GM19240 (cell line): ENCODE measurements around the gene TRDMT1.

ENCODE experiments used
- DNase-seq: peaks from one replicate; pipeline ENCODE4 v3.0.0; 2011; ENCODE audit warnings: low spot score; ENCODE audit not compliant: insufficient read length

The TRDMT1 gene

DNA sequence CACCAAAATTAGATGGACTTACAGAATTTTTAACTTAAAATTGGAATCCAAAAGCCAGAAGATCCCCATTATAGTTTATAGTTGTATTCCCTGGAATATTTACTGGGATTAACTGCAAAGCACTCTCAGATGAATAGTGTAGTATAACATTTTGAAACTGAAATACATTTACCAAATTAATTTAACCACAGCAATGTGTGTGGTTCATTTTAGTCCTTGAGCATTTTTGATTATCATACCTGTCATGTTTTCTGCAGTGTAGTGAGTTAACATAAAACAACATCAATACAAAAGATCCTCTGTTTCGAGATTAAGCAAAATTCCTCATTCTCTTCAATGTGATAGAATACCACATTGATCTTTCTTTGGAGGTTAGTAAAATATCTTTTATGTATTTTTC is 30.3 kb upstream of the TRDMT1 start:
- no peak for DNase-seq

DNA sequence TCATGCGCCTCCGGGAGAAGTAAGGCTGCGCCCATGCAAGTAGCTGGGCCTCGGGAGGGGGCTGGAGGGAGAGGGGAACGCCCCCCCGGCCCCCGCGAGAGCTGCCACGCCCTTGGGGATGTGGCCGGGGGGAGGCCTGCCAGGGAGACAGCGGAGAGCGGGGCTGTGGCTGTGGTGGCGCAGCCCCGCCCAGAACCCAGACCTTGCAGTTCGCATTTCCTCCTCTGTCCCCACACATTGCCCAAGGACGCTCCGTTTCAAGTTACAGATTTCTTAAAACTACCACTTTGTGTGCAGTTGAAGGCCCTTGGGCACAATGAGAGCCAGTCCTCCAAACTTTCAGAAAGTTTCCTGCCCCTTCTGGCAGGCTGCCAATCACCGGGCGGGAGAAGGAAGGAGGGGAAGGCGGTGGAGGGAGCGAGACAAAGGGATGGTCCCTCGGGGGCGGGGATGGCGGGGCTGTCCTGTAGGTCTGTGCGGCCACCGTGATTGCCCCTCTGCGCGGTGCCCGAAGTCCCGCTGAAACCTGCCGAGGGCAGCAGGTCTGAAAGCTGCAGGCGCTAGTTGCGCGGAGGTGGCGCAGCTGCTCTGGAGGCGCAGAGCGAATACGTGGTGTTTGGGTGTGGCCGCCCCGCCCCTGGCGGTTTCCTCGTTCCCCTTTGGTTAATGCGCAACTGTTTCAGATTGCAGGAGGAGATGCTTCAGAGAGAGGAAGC is 28.7 kb upstream of the TRDMT1 start:
- peak; percentile 18 for DNase-seq

DNA sequence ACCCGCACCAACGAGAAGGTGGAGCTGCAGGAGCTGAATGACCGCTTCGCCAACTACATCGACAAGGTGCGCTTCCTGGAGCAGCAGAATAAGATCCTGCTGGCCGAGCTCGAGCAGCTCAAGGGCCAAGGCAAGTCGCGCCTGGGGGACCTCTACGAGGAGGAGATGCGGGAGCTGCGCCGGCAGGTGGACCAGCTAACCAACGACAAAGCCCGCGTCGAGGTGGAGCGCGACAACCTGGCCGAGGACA is 28.2 kb upstream of the TRDMT1 start:
- DNase-seq: no peak

DNA sequence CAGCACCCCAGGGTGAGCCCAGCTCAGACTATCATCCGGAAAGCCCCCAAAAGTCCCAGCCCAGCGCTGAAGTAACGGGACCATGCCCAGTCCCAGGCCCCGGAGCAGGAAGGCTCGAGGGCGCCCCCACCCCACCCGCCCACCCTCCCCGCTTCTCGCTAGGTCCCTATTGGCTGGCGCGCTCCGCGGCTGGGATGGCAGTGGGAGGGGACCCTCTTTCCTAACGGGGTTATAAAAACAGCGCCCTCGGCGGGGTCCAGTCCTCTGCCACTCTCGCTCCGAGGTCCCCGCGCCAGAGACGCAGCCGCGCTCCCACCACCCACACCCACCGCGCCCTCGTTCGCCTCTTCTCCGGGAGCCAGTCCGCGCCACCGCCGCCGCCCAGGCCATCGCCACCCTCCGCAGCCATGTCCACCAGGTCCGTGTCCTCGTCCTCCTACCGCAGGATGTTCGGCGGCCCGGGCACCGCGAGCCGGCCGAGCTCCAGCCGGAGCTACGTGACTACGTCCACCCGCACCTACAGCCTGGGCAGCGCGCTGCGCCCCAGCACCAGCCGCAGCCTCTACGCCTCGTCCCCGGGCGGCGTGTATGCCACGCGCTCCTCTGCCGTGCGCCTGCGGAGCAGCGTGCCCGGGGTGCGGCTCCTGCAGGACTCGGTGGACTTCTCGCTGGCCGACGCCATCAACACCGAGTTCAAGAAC is 27.7 kb upstream of the TRDMT1 start:
- no peak for DNase-seq

DNA sequence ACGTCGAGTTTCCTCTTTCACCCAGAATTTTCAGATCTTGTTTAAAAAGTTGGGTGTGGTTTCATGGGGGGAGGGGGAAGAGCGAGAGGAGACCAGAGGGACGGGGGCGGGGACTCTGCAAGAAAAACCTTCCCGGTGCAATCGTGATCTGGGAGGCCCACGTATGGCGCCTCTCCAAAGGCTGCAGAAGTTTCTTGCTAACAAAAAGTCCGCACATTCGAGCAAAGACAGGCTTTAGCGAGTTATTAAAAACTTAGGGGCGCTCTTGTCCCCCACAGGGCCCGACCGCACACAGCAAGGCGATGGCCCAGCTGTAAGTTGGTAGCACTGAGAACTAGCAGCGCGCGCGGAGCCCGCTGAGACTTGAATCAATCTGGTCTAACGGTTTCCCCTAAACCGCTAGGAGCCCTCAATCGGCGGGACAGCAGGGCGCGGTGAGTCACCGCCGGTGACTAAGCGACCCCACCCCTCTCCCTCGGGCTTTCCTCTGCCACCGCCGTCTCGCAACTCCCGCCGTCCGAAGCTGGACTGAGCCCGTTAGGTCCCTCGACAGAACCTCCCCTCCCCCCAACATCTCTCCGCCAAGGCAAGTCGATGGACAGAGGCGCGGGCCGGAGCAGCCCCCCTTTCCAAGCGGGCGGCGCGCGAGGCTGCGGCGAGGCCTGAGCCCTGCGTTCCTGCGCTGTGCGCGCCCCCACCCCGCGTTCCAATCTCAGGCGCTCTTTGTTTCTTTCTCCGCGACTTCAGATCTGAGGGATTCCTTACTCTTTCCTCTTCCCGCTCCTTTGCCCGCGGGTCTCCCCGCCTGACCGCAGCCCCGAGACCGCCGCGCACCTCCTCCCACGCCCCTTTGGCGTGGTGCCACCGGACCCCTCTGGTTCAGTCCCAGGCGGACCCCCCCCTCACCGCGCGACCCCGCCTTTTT is 26.9 kb upstream of the TRDMT1 start, which contains the start of gene VIM:
Gene VIM (plus strand): TSS at position 151 of the 925 bp plus-strand sequence. CDS start 1,182 bp downstream, outside the sequence.
- no peak for DNase-seq

DNA sequence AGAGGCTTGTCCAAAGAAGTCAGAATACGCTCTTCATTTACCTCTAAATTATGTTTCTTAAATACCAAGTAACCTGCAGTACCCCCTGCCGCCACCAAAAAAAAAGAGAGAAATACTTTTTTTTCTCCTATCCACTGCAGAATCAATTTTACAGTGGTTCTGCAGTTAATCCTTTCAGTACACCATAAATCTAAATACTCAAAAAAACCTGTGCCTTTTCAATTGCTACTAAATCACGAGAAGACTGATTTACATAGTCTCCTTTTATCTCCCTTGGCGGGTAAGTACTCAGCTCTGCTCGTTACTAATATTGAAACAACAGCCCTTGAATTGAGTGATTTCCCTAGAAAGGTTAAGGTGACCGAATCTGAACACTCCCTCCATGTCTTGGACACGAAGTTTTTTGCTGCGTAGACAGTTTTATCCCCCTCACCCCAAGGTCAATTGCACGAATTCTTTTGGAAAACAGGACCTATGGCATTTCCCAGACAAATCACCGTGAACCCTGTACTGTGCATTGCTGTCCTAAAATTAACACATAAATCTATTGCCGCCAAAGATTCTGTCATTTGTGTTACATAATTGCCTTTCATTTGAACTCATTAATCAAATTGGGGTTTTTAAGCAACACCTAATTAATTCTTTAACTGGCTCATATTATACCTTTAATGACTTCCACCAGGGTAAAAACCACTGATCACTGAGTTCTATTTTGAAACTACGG is 26.1 kb upstream of the TRDMT1 start:
- DNase-seq: peak; percentile 12

DNA sequence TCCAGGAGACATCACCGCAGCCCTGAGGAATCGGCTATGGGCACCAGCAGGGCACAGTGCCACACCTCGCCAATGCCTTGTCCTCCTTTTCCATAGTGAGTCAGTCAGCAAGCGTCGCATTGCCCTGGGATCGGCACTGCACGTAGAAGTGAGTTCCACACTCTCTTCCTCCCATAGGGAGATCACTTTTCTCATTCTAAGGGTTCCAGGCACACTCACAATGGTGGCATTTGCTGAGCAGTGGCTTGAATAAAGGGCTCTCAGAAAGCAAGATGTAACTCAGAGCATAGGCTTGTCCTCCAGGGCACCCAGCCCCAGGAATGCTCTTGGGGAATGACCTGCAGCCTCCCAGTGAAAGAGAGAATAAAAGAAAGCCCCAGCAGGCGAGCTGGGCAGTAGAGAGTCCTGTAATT is 25.4 kb upstream of the TRDMT1 start:
- no peak for DNase-seq

DNA sequence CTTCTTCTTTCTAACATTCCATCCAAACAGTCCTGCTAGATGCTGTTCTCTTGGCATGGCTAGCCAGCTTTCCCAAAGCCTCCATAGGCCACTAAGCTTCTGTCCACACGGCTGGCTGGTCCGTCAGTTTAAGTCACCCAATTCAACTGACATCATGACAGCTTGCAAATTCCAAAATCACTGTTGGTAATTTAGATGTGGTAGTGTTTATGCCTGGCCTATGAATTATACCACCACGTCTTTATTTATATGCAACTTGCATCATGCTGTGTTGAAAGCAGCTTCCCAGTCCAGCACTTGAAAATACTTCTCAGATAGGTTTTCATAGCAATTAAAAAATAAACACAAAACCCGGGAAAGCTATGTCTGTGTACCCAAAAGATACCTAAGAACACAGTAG is 24.3 kb upstream of the TRDMT1 start:
- no peak for DNase-seq

DNA sequence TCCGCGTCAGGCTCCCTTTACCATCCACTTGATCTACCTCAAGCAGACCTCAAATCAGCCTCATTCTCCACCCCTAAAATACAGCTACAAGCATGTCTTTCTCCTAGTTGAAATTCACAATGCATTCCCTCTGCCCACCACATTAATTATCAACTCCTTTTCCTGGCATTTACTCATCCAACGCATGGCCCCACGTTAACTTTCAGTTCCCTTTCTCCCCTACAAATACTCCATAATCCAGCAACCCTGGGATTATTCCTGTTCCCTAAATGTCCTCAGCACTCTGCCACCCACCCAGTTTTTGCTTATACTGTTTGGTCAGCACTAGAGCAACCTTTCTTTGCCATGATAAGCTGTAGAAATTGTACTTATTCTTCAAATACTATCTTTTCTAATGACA is 20.9 kb upstream of the TRDMT1 start:
- DNase-seq: no peak

DNA sequence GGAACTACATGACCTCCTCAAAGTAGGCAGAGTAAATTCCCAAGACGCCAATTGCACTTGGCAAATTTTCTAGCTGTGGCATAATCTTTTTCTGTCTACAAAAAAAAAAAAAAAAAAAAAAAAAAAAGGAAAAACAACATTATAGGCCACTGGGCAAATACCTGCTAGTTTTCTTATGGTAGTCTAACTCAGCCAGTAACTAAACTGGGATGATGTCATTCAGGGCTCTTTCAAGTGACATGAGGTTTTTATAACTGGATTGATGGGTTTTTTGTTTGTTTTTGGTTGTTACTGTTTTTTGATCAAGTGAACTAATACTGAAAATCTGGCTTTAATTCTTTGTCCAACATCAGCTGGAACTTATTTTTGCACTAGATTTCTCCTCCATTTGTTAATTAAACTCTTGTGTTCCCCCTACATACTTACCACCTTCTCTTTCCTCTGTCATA is 19.2 kb upstream of the TRDMT1 start:
- no peak for DNase-seq

DNA sequence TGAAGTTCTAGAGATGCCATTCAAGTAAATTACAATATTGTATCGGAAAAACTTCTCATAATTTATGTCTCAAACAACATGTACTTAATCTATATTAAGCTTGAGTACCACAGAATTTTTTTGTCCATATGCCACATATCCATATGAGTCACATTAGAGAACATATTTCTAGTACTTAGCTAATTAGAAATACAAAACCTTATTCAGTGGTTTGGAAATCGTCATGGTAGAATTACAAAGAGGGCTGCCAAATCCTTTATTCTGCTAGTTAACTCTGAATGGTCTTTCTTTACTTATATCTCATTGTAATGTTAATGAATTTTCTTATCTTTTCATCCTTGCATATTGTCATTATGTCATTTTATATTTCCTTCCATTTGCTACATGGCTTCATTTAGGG is 17.6 kb upstream of the TRDMT1 start:
- no peak for DNase-seq

DNA sequence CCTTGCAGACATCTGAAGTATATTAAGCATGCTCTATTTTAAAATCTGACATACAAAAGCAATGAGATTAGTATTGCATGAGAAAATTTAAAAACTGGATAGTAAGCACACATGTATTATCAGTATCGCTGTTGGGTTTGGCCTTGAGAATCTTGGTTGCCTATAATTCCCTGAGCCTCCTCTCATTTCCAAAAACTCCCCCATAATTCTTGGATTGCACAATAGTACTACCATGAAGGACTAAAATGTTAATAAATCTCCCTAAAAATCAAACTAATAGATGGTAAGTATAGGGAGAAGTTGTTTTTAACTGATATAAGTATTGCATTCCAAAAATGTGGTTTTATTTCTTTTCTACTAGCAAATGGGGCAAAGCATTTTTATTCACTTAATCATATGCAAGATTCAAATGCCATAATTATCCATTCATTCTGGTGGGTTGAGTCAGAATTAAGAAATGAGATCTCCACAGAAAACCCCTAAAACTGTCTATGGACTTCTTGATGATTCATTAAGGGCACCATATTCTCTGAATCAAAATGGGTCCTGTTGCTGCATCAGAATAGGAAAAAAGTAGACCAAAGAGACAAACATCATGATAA is 16.3 kb upstream of the TRDMT1 start:
- DNase-seq: no peak

DNA sequence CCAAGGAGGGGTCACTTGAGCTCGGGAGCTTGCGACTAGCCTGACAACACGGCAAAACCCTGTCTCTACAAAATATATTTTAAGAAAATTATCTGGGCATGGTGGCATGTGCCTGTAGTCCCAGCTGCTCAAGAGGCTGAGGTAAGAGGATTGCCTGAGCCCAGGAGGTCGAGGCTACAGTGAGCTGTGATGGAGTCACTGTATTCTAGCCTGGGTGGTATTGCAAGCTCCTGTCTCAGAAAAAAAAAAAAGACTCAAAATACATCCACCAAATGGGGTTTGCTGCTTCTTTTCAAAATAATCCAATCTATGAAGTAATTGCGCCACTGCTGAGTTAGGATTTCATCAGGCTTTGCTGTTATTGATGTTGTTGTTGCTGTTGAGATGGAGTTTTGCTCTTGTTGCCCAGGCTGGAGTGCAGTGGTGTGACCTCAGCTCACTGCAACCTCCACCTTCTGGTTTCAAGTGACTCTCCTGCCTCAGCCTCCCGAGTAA is 15.5 kb upstream of the TRDMT1 start:
- no peak for DNase-seq

DNA sequence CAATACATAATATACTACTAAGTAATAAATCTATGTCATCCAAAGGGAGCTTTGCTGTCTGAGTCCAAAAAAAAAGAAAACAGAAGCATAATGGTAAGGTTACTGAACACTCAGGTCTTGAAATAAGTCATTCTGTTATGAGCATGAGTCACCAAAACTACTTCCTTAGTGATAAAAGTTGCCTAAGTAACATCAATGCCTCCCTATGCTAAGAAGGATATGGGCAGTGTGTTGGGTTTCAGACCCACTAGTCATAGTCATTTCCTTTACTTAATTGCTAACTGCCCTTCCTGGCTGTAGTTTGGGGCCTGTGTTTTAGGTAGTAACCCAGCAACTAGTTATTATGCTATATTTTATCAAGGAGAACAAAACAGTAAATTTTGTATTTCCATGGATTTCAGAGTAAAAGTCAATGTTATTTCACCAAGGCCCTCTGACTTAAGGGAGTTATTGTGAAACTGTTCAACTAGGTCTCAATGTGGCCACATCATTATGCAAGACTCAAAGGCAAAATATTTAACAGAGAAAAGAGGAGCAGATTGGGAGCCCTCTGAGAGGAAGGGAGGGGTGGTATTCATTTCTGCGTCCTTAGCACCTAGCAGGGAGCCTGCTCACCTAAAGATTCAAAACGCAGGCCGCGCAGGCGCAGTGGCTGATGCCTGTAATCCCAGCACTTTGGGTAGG is 14.9 kb upstream of the TRDMT1 start:
- peak; percentile 20 for DNase-seq

DNA sequence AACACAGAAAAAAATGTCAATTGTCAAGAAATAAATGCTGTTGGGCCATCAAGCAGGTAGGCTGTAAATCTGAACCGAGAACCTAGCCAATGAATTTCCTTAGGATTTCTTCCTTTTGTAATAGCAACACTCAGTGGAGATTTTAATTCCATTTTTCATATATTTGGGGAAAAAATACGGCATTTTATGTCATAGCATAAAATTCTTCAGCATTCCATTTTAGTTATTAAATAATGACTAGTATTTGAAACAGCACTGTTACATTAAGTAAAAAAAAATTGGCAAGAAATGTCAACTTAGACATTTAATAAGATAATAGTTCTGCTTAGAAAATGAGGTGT is 14.3 kb upstream of the TRDMT1 start:
- no peak for DNase-seq

DNA sequence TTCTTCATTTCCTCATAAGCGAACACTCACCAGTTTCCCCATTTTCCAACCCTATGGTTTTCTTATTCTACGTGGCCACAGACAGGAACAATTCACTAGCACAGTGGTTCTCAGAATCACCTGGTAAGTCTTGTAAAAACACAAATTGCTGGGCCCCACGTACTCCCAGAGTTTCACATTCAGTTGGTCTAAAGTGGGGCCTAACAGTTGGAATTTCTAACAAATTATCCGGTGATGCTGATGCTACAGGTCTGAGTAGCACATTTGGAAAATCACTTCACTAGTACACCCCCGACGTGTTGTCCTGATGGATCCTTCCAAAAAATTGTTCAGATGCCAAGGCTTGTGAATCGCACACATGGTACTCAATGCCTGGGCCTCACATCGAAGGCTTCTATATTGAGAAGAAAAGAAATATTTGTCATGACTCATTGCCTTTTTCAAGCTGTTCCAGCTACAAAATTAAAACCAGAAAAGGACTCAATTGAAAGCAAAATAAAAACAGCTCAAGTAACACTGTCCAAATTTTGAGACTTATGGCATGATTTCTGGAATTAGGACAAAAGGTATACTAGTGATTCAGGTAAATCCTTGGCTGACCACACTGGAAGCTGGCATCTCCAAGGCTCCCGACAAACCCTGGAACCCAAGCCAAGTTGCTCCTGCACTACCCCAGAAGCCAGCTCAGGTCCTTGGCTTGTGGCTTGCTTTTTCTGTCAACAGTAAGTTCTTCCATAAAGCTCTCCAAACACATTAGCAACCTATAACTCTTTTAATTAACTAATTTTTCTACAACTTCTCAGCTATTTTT is 13.7 kb upstream of the TRDMT1 start:
- DNase-seq: no peak

DNA sequence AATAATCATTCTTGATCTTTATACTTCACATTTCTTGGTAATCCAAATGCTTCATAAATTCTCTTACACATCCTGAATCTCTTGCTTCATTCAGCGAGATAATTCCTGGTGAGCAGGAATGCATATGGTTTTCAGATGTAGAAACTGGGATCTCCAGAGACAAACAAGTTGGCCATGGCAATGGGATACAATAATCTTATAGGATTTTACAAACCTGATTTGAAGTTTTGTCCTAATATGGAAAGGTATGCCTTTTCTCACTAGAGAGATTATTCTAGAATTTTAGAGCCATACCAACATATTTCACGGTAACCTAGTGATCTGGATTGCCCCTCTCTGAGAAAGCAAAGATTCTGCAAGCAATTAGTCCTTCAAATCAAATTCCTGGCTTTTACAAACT is 13.1 kb upstream of the TRDMT1 start:
- DNase-seq: no peak

DNA sequence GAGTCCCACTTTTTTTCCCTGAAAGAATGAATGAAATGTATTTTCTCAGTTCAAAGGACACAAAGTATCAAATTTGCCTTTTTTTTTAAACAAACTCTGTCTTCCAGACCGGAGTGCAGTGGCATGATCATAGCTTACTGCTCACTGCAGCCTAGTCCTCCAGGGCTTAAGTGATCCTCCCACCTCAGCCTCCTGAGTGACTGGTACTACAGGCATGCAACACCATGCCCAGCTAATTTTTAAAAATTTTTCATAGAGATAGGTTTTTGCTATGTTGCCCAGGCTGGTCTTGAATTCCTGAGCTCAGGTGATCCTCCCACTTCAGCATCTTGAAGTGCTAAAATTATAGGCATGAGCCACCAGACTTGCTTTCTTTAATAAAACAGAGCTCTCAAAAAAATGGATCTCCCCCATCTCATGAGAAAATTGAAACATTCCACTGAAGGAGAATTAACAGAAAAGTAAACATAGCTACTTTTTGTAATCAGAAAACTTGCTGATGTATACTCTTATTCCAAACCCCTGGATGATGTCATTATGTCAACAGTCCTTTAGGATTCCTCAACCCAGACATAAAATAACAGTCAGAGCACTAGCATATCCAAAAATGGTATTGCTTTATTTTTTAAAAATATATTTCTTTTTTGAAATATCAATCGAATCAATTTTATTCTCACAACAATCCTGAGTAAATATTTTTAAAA is 12.3 kb upstream of the TRDMT1 start:
- no peak for DNase-seq

DNA sequence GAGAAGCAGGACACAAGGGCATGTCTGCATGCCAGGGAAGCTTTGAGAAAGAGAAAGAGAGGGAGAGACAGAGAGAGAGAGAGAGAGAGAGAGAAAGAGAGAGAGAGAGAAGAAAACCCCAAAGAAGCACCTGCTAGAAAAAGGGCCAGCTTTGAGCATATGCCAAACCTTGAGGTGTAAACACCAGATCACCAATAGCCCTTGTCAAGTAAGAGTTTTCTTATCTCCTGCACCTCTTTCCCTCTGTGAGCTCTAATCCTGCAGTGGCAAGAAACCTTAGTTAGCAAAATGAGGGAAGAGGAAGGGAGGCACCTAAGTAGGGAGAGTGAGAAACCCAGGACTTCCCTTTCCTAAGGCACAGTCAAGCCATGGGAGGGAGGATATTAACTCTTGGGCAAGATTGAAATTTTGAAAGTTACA is 11.3 kb upstream of the TRDMT1 start:
- DNase-seq: no peak
